CD8-positive, alpha-beta memory T cell (primary cell): ENCODE results near the gene PLCXD1. TPM values are rescaled to one million over a fixed set of nuclear protein-coding genes. Genes with fewer than 3 reads are reported as not detected.
A peak's percentile ranks its signal among the peaks of the same experiment; 100 is the strongest.

Experiments
- CTCF ChIA-PET: fragments of 350-600 bp; sonication (Branson Sonifier 250); formaldehyde crosslinking; loops from one replicate; lab custom pipeline; 2021; ENCODE audit warnings: antibody characterized with exemption; lab: Charles Lee
- POLR2A ChIA-PET: fragments of 350-600 bp; sonication (Branson Sonifier 250); formaldehyde crosslinking; loops from one replicate; lab custom pipeline; 2021; ENCODE audit warnings: antibody characterized with exemption; lab: Charles Lee
- DNase-seq, 5 donors: peaks; one replicate each; pipeline versions ENCODE4 v3.0.0 to v3.0.0-alpha.2; 2020 to 2022; ENCODE audit warnings: mixed read lengths in 1 of 5
- H3K27ac ChIP-seq: one replicate; pipeline ENCODE4 v1.7.0; 2013; ENCODE audit warnings: low read depth, mild to moderate bottlenecking, low read length, moderate library complexity
- H3K27me3 ChIP-seq: 2 replicates; pipeline ENCODE4 v1.7.0; 2013; ENCODE audit warnings: low read length, mild to moderate bottlenecking; ENCODE audit not compliant: insufficient read depth, poor library complexity, severe bottlenecking
- H3K36me3 ChIP-seq: 2 replicates; pipeline ENCODE4 v1.7.0; 2013; ENCODE audit warnings: mild to moderate bottlenecking, low read length, moderate library complexity; ENCODE audit not compliant: insufficient read depth
- H3K4me1 ChIP-seq: 2 replicates; pipeline ENCODE4 v1.7.0; 2013; ENCODE audit warnings: mild to moderate bottlenecking, low read length, moderate library complexity; ENCODE audit not compliant: insufficient read depth
- H3K4me3 ChIP-seq: 2 replicates; pipeline ENCODE4 v1.7.0; 2013; ENCODE audit warnings: mild to moderate bottlenecking, low read length
- H3K9me3 ChIP-seq: 2 replicates; pipeline ENCODE4 v1.7.0; 2013; ENCODE audit warnings: mild to moderate bottlenecking, low read length
- H3K27ac Mint-ChIP-seq, 8 donors: one replicate each; pipeline ENCODE4 v1.8.0; 2020 to 2021; ENCODE audit warnings: mixed read lengths in 8 of 8, mild to moderate bottlenecking in 6 of 8, inconsistent platforms in 3 of 8, moderate library complexity in 3 of 8
- H3K27me3 Mint-ChIP-seq, 2 donors: one replicate each; pipeline ENCODE4 v1.8.0; 2020 to 2021; ENCODE audit warnings: mixed read lengths in 2 of 2, mild to moderate bottlenecking in 1 of 2, moderate library complexity in 1 of 2
- H3K36me3 Mint-ChIP-seq, 3 donors: one replicate each; pipeline ENCODE4 v1.8.0; 2020 to 2021; ENCODE audit warnings: mixed read lengths in 3 of 3, inconsistent platforms in 1 of 3, mild to moderate bottlenecking in 1 of 3
- H3K4me1 Mint-ChIP-seq, 3 donors: one replicate each; pipeline ENCODE4 v1.8.0; 2020 to 2021; ENCODE audit warnings: mixed read lengths in 3 of 3, inconsistent platforms in 1 of 3, mild to moderate bottlenecking in 1 of 3
- H3K4me3 Mint-ChIP-seq, 7 donors: one replicate each; pipeline ENCODE4 v1.8.0; 2020 to 2021; ENCODE audit warnings: mixed read lengths in 7 of 7, mild to moderate bottlenecking in 6 of 7, moderate library complexity in 4 of 7, inconsistent platforms in 2 of 7
- H3K9me3 Mint-ChIP-seq, 5 donors: one replicate each; pipeline ENCODE4 v1.8.0; 2020 to 2022; ENCODE audit warnings: mixed read lengths in 5 of 5, mild to moderate bottlenecking in 3 of 5, moderate library complexity in 2 of 5, inconsistent platforms in 1 of 5
- polyA plus RNA-seq: library from polyadenylated mRNA; unstranded; fragments of 300-500 nt; fragmentation: Illumina TruSeq; gene quantifications from one replicate; pipeline ENCODE4 v1.2.3, GENCODE V29; 2021
- total RNA-seq, 2 experiments: library from RNA; stranded (reverse); gene quantifications; one replicate each; pipeline ENCODE4 v1.2.3, GENCODE V29; 2021

Gene PLCXD1
- total and polyA plus RNA-seq, 3 experiments from 2014 or later, result 4.6 to 30.6 (median 28.5) TPM

DNA sequence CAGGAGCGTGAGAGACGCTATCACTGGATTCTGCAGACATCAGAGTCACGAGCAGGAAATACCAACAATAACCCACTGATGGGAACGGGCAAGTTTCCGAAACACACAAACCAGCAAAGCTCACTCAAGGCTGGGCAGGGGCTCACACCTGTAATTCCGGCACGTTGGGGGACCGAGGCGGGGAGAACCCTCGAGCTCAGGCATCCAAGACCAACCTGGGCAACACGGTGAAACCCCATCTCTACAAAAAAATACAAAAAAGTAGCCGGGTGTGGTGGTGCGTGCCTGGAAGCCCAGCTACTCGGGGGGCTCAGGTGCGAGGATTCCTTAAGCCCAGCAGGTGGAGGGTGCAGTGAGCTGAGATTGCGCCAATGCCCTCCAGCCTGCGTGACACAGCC is 54.6 kb downstream of the PLCXD1 start:
- Histone ChIP-seq H3K27ac (no peak overlapping the region), H3K4me1 (peaks cover 8% of the 10 kb centered on the region), H3K27me3 (no peaks in the 10 kb centered on the region), H3K4me3 (no peak overlapping the region), H3K9me3 (no peaks in the 10 kb centered on the region), H3K36me3 (no peaks in the 10 kb centered on the region)
- H3K27ac Mint-ChIP-seq, result peak overlapping the region in 1 of 8 donors; percentile 47
- no peak overlapping the region for H3K4me3 Mint-ChIP-seq
- CTCF ChIA-PET, result no interaction called here
- no peaks in the 10 kb centered on the region for H3K9me3 Mint-ChIP-seq
- POLR2A ChIA-PET, result no interaction called here
- peaks cover 0 to 5% (median 0%) of the 10 kb centered on the region in 3 donors for H3K4me1 Mint-ChIP-seq
- H3K27me3 Mint-ChIP-seq, result no peaks in the 10 kb centered on the region
- peak in 1 of 5 donors; percentile 14 for DNase-seq
- H3K36me3 Mint-ChIP-seq, result peaks cover 6 to 29% (median 11%) of the 10 kb centered on the region in 3 donors

DNA sequence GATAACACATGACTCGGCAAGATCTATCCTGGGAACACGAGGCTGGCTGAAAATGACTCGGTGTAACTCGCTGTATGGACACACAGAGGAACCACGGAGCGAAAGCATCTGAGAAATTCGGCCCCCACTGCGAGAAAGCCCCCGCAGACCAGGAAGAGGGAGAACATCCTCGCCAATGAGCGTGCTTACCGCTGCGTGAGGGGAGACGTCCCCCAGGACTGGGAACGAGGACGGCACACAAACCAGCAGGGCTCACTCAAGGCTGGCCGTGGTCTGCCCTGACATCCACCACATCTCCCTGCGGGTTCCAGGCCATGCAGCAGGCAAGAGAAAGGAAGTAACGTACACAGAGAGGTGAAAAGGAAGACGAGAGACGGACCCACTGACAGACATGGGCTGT is 55.0 kb downstream of the PLCXD1 start:
- Mint-ChIP-seq H3K27me3 (no peaks in the 10 kb centered on the region), H3K4me3 (no peak overlapping the region), H3K9me3 (no peaks in the 10 kb centered on the region), H3K27ac (peak overlapping the region in 3 of 8 donors; percentile 61 to 80 (median 63)), H3K4me1 (peaks cover 0 to 5% (median 0%) of the 10 kb centered on the region in 3 donors), H3K36me3 (peaks cover 6 to 29% (median 11%) of the 10 kb centered on the region in 3 donors)
- ChIA-PET POLR2A (no interaction called here), CTCF (no interaction called here)
- Histone ChIP-seq H3K27ac (no peak overlapping the region), H3K9me3 (no peaks in the 10 kb centered on the region), H3K4me3 (no peak overlapping the region), H3K27me3 (no peaks in the 10 kb centered on the region), H3K36me3 (no peaks in the 10 kb centered on the region), H3K4me1 (peaks cover 6% of the 10 kb centered on the region)
- peak in 1 of 5 donors; percentile 22 for DNase-seq

DNA sequence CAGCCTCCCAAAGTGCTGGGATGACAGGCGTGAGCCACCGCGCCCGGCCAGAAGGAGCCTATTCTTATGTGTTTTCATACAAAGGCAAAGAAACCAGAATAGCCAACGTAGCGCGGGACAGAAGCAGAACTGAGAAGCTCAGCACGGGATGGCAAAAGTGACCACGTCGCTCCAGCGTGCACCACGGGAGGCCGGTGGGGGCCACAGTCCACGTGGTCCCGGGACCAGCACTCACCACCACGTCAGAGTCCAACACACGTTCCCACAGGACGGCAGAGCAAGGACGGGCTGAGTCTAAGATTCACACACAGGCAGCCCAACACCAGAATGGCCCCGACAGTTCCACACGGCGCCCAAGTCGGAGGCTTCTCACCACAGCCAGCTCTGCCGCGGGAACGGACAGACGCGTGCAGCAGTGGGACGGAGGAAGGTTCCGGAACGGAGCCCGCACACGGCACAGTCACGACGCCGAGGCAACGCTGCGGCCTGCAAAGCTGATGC is 56.2 kb downstream of the PLCXD1 start:
- Mint-ChIP-seq H3K27ac (peak overlapping the region in 2 of 8 donors; percentile 46 to 51), H3K27me3 (no peaks in the 10 kb centered on the region), H3K36me3 (peaks cover 6 to 30% (median 12%) of the 10 kb centered on the region in 3 donors), H3K4me1 (peaks cover 0 to 5% (median 0%) of the 10 kb centered on the region in 3 donors), H3K9me3 (no peaks in the 10 kb centered on the region), H3K4me3 (peak overlapping the region in 1 of 7 donors; percentile 42)
- Histone ChIP-seq H3K4me3 (no peak overlapping the region), H3K27me3 (no peaks in the 10 kb centered on the region), H3K4me1 (no peaks in the 10 kb centered on the region), H3K27ac (no peak overlapping the region), H3K36me3 (no peaks in the 10 kb centered on the region), H3K9me3 (no peaks in the 10 kb centered on the region)
- CTCF ChIA-PET, result no interaction called here
- POLR2A ChIA-PET, result no interaction called here
- DNase-seq, result peak in 1 of 5 donors; percentile 42

DNA sequence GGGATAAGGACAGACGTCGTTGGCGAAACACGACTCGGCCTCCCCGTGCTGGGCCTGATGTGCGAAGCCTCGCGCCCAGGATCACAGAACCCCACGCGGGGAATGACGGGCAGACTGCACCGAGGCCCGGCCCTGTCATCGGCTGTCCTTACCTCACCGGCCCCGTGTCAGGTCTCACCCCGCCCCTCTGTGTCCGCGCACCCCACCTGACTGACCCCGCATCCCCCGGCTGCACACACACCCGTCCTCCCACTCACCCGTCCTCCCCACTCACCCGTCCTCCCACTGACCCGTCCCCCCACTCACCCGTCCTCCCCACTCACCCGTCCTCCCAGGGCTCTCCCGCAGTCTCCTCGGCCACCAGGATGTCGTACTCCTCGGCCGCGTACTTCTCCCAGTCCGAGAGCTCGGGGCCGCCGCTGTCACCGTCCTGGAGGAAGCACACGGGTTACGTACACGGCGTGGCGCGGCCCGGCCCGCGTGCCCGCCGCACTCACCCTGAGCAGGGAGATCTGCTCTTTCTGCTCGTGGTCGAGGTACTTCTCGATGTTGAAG is 57.2 kb downstream of the PLCXD1 start:
- CTCF ChIA-PET, result no interaction called here
- DNase-seq, result peak in 1 of 5 donors; percentile 47
- H3K36me3 ChIP-seq, result no peaks in the 10 kb centered on the region
- H3K4me3 Mint-ChIP-seq, result no peak overlapping the region
- peaks cover 6 to 30% (median 12%) of the 10 kb centered on the region in 3 donors for H3K36me3 Mint-ChIP-seq
- H3K4me3 ChIP-seq, result no peak overlapping the region
- H3K9me3 ChIP-seq, result no peaks in the 10 kb centered on the region
- POLR2A ChIA-PET, result no interaction called here
- no peaks in the 10 kb centered on the region for H3K27me3 ChIP-seq
- no peaks in the 10 kb centered on the region for H3K4me1 ChIP-seq
- no peaks in the 10 kb centered on the region for H3K27me3 Mint-ChIP-seq
- H3K27ac Mint-ChIP-seq, result no peak overlapping the region
- H3K9me3 Mint-ChIP-seq, result no peaks in the 10 kb centered on the region
- peaks cover 0 to 5% (median 0%) of the 10 kb centered on the region in 3 donors for H3K4me1 Mint-ChIP-seq
- H3K27ac ChIP-seq, result no peak overlapping the region

DNA sequence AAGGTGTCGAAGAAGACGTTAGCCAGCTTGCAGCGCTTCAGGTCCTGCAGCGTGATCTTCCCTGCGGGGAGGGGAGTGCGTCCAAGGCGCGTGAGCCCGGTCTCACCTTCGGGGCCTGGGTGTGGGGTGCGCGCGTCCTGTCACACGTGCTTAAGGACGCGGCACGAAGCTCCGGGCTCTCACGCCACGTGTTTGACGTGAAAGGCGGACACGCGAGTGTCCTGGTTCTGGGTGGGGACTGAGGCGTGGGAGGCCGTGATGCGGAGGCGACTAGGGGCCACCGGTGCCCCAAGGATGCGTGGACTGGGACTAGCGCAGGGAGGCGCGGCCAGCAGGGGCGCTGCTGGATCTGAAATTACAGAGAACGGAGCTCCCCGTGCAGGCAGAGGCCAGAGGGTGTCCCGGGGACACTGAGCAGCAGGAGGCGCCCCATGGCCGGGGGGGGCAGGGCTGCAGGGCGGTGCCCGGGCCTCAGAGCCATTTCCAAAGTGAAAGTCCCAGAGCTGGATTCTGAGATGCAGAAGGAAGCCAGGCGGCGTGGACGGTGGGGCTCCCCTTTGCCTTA is 57.7 kb downstream of the PLCXD1 start:
- no peak for DNase-seq
- ChIA-PET POLR2A (no interaction called here), CTCF (no interaction called here)
- Mint-ChIP-seq H3K9me3 (no peaks in the 10 kb centered on the region), H3K27me3 (no peaks in the 10 kb centered on the region), H3K36me3 (peaks cover 6 to 30% (median 12%) of the 10 kb centered on the region in 3 donors), H3K27ac (peak overlapping the region in 1 of 8 donors; percentile 88), H3K4me1 (peaks cover 0 to 5% (median 0%) of the 10 kb centered on the region in 3 donors), H3K4me3 (no peak overlapping the region)
- Histone ChIP-seq H3K4me1 (no peaks in the 10 kb centered on the region), H3K9me3 (no peaks in the 10 kb centered on the region), H3K36me3 (no peaks in the 10 kb centered on the region), H3K27ac (no peak overlapping the region), H3K4me3 (no peak overlapping the region), H3K27me3 (no peaks in the 10 kb centered on the region)

DNA sequence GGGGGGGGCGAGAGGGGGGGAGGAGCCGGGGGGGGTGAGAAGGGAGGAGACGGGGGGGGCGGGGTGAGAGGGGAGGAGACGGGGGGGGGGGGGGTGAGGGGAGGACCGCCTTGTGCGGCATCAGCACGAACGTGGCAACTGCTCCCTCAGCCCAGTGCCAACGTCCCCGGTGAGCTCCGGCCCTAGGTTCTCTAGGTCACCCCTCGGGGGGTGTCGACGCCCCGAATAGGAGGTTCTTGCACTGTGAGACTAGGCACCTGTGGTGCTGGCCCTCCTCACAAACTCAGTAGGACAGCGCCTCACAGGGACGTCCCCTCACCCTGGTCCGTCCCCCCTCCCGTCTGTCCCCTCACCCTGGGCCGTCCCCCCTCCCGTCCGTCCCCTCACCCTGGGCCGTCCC is 58.9 kb downstream of the PLCXD1 start:
- H3K27ac Mint-ChIP-seq, result no peak overlapping the region
- H3K4me1 Mint-ChIP-seq, result peaks cover 0 to 5% (median 0%) of the 10 kb centered on the region in 3 donors
- Histone ChIP-seq H3K27ac (no peak overlapping the region), H3K4me1 (no peaks in the 10 kb centered on the region), H3K36me3 (no peaks in the 10 kb centered on the region), H3K9me3 (no peaks in the 10 kb centered on the region), H3K4me3 (no peak overlapping the region), H3K27me3 (no peaks in the 10 kb centered on the region)
- peak in 1 of 5 donors; percentile 43 for DNase-seq
- H3K36me3 Mint-ChIP-seq, result peaks cover 6 to 33% (median 12%) of the 10 kb centered on the region in 3 donors
- CTCF ChIA-PET, result no interaction called here
- H3K4me3 Mint-ChIP-seq, result no peak overlapping the region
- H3K27me3 Mint-ChIP-seq, result no peaks in the 10 kb centered on the region
- POLR2A ChIA-PET, result no interaction called here
- H3K9me3 Mint-ChIP-seq, result no peaks in the 10 kb centered on the region

DNA sequence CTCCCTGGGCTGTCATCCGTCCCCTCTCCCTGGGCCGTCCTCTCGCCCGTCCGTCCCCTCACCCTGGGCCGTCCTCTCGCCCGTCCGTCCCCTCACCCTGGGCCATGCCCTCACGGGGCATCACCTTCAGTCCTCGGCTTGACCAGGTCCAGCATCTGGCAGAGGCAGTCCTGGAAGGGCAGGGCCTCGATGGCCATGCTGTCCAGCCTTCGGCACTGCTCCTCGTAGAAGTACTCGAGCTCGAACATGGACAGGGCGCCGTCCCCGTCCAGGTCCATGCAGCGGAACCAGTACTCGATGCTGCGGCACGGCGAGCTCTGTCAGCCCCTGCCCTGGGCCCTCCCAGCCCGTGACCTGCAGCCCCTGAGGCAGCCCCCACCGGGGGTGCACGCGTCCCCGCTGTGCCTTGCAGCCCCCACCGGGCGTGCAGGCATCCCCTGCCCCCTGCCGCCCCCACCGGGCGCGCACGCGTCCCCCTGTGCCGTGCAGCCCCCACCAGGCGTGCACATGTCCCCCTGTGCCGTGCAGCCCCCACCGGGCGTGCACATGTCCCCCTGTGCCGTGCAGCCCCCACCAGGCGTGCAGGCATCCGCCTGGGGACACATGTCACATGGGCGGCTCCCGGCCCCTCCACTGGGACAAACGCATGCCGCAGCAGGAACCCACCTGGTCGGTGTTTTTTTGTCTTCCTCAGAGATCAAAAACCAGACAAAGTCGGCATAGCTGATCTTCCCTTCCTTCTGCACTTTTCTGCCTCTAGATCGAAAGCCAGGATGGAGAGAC is 59.7 kb downstream of the PLCXD1 start:
- POLR2A ChIA-PET, result no interaction called here
- Mint-ChIP-seq H3K27me3 (no peaks in the 10 kb centered on the region), H3K4me3 (no peak overlapping the region), H3K27ac (no peak overlapping the region), H3K4me1 (peaks cover 0 to 5% (median 0%) of the 10 kb centered on the region in 3 donors), H3K9me3 (no peaks in the 10 kb centered on the region), H3K36me3 (peaks cover 6 to 28% (median 12%) of the 10 kb centered on the region in 3 donors)
- no peak overlapping the region for H3K27ac ChIP-seq
- H3K4me1 ChIP-seq, result no peaks in the 10 kb centered on the region
- peak in 1 of 5 donors; percentile 47 for DNase-seq
- H3K36me3 ChIP-seq, result no peaks in the 10 kb centered on the region
- H3K27me3 ChIP-seq, result no peaks in the 10 kb centered on the region
- H3K4me3 ChIP-seq, result no peak overlapping the region
- CTCF ChIA-PET, result no interaction called here
- no peaks in the 10 kb centered on the region for H3K9me3 ChIP-seq
